SU-DHL-6 (cell line): Measurements from ENCODE around the gene PCYT2.

Experiments used
- H2AFZ ChIP-seq: fragments of 200-600 bp; sonication (generic); 2 replicates; pipeline ENCODE4 v1.6.1; 2014; ENCODE audit warnings: low read depth, mild to moderate bottlenecking, moderate library complexity, mixed read lengths, antibody characterized with exemption, low read length; ENCODE audit not compliant: severe bottlenecking
- H3F3A ChIP-seq: fragments of 200-600 bp; shearing (Covaris generic); 2 replicates; pipeline ENCODE4 v1.6.0; 2016; ENCODE audit warnings: antibody characterized with exemption, mild to moderate bottlenecking; ENCODE audit not compliant: insufficient read depth
- H3K27ac ChIP-seq: fragments of 200-600 bp; sonication (generic); 2 replicates; pipeline ENCODE4 v1.5.1; 2016; ENCODE audit warnings: low read depth, mild to moderate bottlenecking, low read length, moderate library complexity, mixed read lengths
- H3K27me3 ChIP-seq: fragments of 200-600 bp; sonication (generic), shearing (Covaris generic); 2 replicates; pipeline ENCODE4 v1.6.0; 2014; ENCODE audit warnings: mild to moderate bottlenecking, low read length
- H3K36me3 ChIP-seq: fragments of 200-600 bp; sonication (generic); 2 replicates; pipeline ENCODE4 v1.6.1; 2014; ENCODE audit warnings: mild to moderate bottlenecking, low read length, mixed read lengths
- H3K4me2 ChIP-seq: fragments of 300-600, 200-600 bp; shearing (Covaris generic), sonication (generic); 2 replicates; pipeline ENCODE4 v1.6.0; 2014; ENCODE audit warnings: low read length, low read depth, mild to moderate bottlenecking; ENCODE audit not compliant: poor library complexity, severe bottlenecking
- H3K4me3 ChIP-seq: fragments of 200-600 bp; sonication (generic); 2 replicates; pipeline ENCODE4 v1.5.1; 2014; ENCODE audit warnings: antibody characterized with exemption, low read length, mild to moderate bottlenecking, mixed read lengths; ENCODE audit not compliant: insufficient read depth, poor library complexity, severe bottlenecking
- H3K79me2 ChIP-seq: fragments of 200-600 bp; sonication (generic); 2 replicates; pipeline ENCODE4 v1.6.1; 2014; ENCODE audit warnings: mild to moderate bottlenecking, low read length, moderate library complexity; ENCODE audit not compliant: insufficient read depth
- H3K9ac ChIP-seq: fragments of 200-600 bp; sonication (generic); 2 replicates; pipeline ENCODE4 v1.7.0; 2014; ENCODE audit warnings: mild to moderate bottlenecking, low read length
- H3K9me2 ChIP-seq: fragments of 200-600 bp; sonication (generic); replicated peaks from 2 replicates; pipeline ENCODE4 v1.6.1; 2014; ENCODE audit warnings: low read length; ENCODE audit not compliant: insufficient read depth
- H3K9me3 ChIP-seq: fragments of 200-600 bp; sonication (generic); 2 replicates; pipeline ENCODE4 v1.6.1; 2014; ENCODE audit warnings: low read length, mixed read lengths; ENCODE audit not compliant: insufficient read depth
- H4K20me1 ChIP-seq: fragments of 200-600 bp; sonication (generic); 2 replicates; pipeline ENCODE4 v1.6.1; 2014; ENCODE audit warnings: low read depth, mild to moderate bottlenecking, antibody characterized with exemption, low read length, moderate library complexity, mixed read lengths
- CTCF ChIP-seq: fragments of 200-600 bp; sonication (generic); IDR thresholded peaks from one replicate; pipeline ENCODE4 v1.5.1; 2017; ENCODE audit warnings: antibody characterized with exemption, mild to moderate bottlenecking, low read length, moderate library complexity; ENCODE audit not compliant: insufficient read depth, poor library complexity, severe bottlenecking
- EZH2phosphoT487 ChIP-seq: fragments of 200-600 bp; sonication (generic), shearing (Covaris generic); conservative IDR thresholded peaks from 2 replicates; pipeline ENCODE4 v1.6.1; 2018; ENCODE audit warnings: mild to moderate bottlenecking, antibody characterized with exemption, low read length, moderate library complexity, mixed read lengths

PCYT2 gene

GRCh38 chr17:81877569-81877968 lies 33.6 kb downstream of the PCYT2 start:
- no peaks in the 10 kb centered on the region for H3K9me2 ChIP-seq
- peaks cover 43% of the 10 kb centered on the region for H3F3A ChIP-seq
- H4K20me1 ChIP-seq, result no peaks in the 10 kb centered on the region
- H3K27ac ChIP-seq, result no peak overlapping the region
- H3K4me2 ChIP-seq, result no peak overlapping the region
- H3K9me3 ChIP-seq, result no peaks in the 10 kb centered on the region
- no peaks in the 10 kb centered on the region for H3K27me3 ChIP-seq
- no peak overlapping the region for H3K4me3 ChIP-seq
- H3K36me3 ChIP-seq, result peaks cover 22% of the 10 kb centered on the region
- H2AFZ ChIP-seq, result no peak overlapping the region
- H3K9ac ChIP-seq, result no peak overlapping the region
- TF ChIP-seq EZH2phosphoT487, result no peak
- TF ChIP-seq CTCF, result no peak
- 0 out of 2 replicates have a peak, but pooled peaks cover 9% of the 10 kb centered on the region for H3K79me2 ChIP-seq

- Histone ChIP-seq H3F3A (peaks cover 52% of the 10 kb centered on the region), H3K4me2 (peak overlapping the region; percentile 78), H3K9ac (peak overlapping the region; percentile 96), H3K79me2 (peaks cover 21% of the 10 kb centered on the region), H3K27me3 (no peaks in the 10 kb centered on the region), H3K36me3 (0 out of 2 replicates have a peak, but pooled peaks cover 4% of the 10 kb centered on the region), H4K20me1 (no peaks in the 10 kb centered on the region; the same call in 1 of the 2 replicates), H3K9me3 (no peaks in the 10 kb centered on the region), H2AFZ (peak overlapping the region; percentile 44), H3K9me2 (no peaks in the 10 kb centered on the region), H3K4me3 (peak overlapping the region; percentile 72), H3K27ac (peak overlapping the region; percentile 87)
- no peak for TF ChIP-seq EZH2phosphoT487
- TF ChIP-seq CTCF, result no peak
These were observed 39.6 kb downstream of the PCYT2 start for GRCh38 chr17:81871387-81872230.

DNA sequence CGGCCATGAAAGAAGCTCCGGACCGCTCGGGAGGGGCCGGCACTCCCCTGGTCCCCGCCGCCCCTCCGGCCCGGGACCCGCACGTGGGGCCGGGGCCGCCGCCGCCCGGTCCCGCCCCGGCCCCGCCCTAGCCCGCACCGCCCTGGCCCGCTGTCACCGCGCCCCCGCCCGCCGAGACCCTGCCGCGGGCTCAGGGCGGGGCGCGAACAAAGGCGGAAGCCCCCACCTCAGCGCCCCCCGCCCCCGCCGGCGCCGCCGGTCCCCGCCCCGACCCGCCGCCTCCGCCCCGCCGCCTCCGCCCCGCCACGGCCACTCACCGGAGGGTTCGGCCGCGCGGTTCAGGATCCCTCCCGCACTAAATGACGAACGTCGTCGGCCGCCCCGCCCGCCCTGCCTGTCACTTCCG lies 40.2 kb downstream of the PCYT2 start, which contains the start of gene ARHGDIA:
Gene ARHGDIA (minus strand): TSS at position 357 of the 406 bp plus-strand sequence. CDS start 1,407 bp downstream, outside the sequence.
- Histone ChIP-seq H2AFZ (peak within 1 kb of the TSS; percentile 44), H3K79me2 (peaks cover 21% of the 10 kb centered on the region), H3K27me3 (no peaks in the 10 kb centered on the region), H3K9me3 (no peaks in the 10 kb centered on the region), H3K4me2 (peak within 1 kb of the TSS; percentile 89), H3K4me3 (peak within 1 kb of the TSS; percentile 72), H3F3A (peaks cover 57% of the 10 kb centered on the region), H3K9ac (peak within 1 kb of the TSS; percentile 96), H4K20me1 (no peaks in the 10 kb centered on the region; the same call in 1 of the 2 replicates), H3K9me2 (no peaks in the 10 kb centered on the region), H3K36me3 (0 out of 2 replicates have a peak, but pooled peaks cover 4% of the 10 kb centered on the region), H3K27ac (peak within 1 kb of the TSS; percentile 87)
- TF ChIP-seq EZH2phosphoT487 (no peak), CTCF (no peak)
